A549 (cell line): ENCODE data around the gene SMAD3. TPM values are rescaled to one million over a fixed set of nuclear protein-coding genes. Genes with fewer than 3 reads are reported as not detected.

Experiments
- ATAC-seq, 2 experiments: fragments of 200-7000 bp in 1 of 2; fragments of >200 bp in 1 of 2; cut with Nextera tagmentation in 1 of 2; cut with Tn5 transposase in 1 of 2; 3 replicates each; pipeline versions ENCODE4 v1.8.0 to v1.9.1; 2018 to 2020; ENCODE audit warnings: mild to moderate bottlenecking in 1 of 2, moderate library complexity in 1 of 2
- CTCF ChIA-PET: fragments of 300-600 bp; sonication (Branson Sonifier 250); formaldehyde crosslinking; extraction: SDS; loops from one replicate; lab custom pipeline; 2021; ENCODE audit warnings: antibody characterized with exemption, inconsistent platforms; lab: Yijun Ruan, JAX
- POLR2A ChIA-PET: fragments of 350-600 bp; formaldehyde crosslinking; extraction: SDS; loops from one replicate; lab custom pipeline; 2021; ENCODE audit warnings: antibody characterized with exemption, inconsistent platforms; lab: Yijun Ruan, JAX
- DNase-seq, 2 experiments: peaks; one replicate each; pipeline versions ENCODE4 v3.0.0 to v3.0.0-alpha.2; 2011 to 2016; ENCODE audit warnings: low read depth in 1 of 2, low spot score in 1 of 2
- FAIRE-seq: peaks from 2 replicates; lab custom pipeline; 2011; peaks lifted over from hg19 to GRCh38; lab: Jason Lieb, UNC
- H3K27ac ChIP-seq, 2 experiments: fragments of >200 bp; sonication (Bioruptor Twin); formaldehyde crosslinking; 3 replicates each; pipeline ENCODE4 v1.5.1; 2016 to 2017
- H3K4me1 ChIP-seq: fragments of >200 bp; sonication (Bioruptor Twin); formaldehyde crosslinking; 3 replicates; pipeline ENCODE4 v1.6.1; 2016
- H3K4me2 ChIP-seq: fragments of >200 bp; sonication (Bioruptor Twin); formaldehyde crosslinking; 3 replicates; pipeline ENCODE4 v1.6.1; 2016
- H3K4me3 ChIP-seq: fragments of >200 bp; sonication (Bioruptor Twin); formaldehyde crosslinking; 3 replicates; pipeline ENCODE4 v1.5.1; 2016
- H3K9me3 ChIP-seq: fragments of >200 bp; sonication (Bioruptor Twin); formaldehyde crosslinking; 3 replicates; pipeline ENCODE4 v1.6.1; 2016
- CBX2 ChIP-seq: fragments of 200-600 bp; sonication (generic); IDR thresholded peaks from 2 replicates; pipeline ENCODE4 v1.6.1; 2016; ENCODE audit warnings: low read depth, mild to moderate bottlenecking, borderline replicate concordance
- CEBPB ChIP-seq, 2 experiments: fragments of >200 bp in 1 of 2; sonication (Bioruptor Twin) in 1 of 2; formaldehyde crosslinking in 1 of 2; IDR thresholded peaks; 2 replicates each; pipeline ENCODE4 v1.6.1; 2012 to 2016
- CHD2 ChIP-seq: fragments of 150-350 bp; IDR thresholded peaks from 2 replicates; pipeline ENCODE4 v1.6.1; 2014; ENCODE audit warnings: low read length; ENCODE audit not compliant: partially characterized antibody
- ELK1 ChIP-seq: fragments of 150-350 bp; IDR thresholded peaks from 2 replicates; pipeline ENCODE4 v1.6.1; 2014; ENCODE audit warnings: low read depth, mild to moderate bottlenecking, low read length
- EP300 ChIP-seq, 2 experiments: fragments of >200 bp; sonication (Bioruptor Twin); formaldehyde crosslinking; IDR thresholded peaks; 2 replicates in 1 of 2; 3 replicates in 1 of 2; pipeline ENCODE4 v1.6.1; 2016 to 2017
- FOSB ChIP-seq: fragments of 250-450 bp; sonication (Bioruptor Pico); IDR thresholded peaks from 2 replicates; pipeline ENCODE4 v1.5.0; 2020; ENCODE audit warnings: mild to moderate bottlenecking, moderate library complexity
- FOSL2 ChIP-seq, 2 experiments: fragments of 450-650 bp in 1 of 2; fragments of >200 bp in 1 of 2; sonication (Bioruptor Twin) in 1 of 2; formaldehyde crosslinking; IDR thresholded peaks; 2 replicates each; pipeline versions ENCODE4 v1.5.0 to v1.6.1; 2016 to 2020; ENCODE audit warnings: mild to moderate bottlenecking in 1 of 2, moderate library complexity in 1 of 2
- FOXS1 ChIP-seq: fragments of 250-450 bp; sonication (Bioruptor Pico); IDR thresholded peaks from 2 replicates; pipeline ENCODE4 v1.5.0; 2020; ENCODE audit warnings: mild to moderate bottlenecking, moderate library complexity
- GATA3 ChIP-seq: IDR thresholded peaks from 2 replicates; pipeline ENCODE4 v1.6.1; 2012; ENCODE audit warnings: borderline replicate concordance
- HDAC2 ChIP-seq: fragments of 200-600 bp; sonication (generic); IDR thresholded peaks from 2 replicates; pipeline ENCODE4 v1.6.1; 2016
- HOXA7 ChIP-seq: fragments of 250-450 bp; sonication (Bioruptor Pico); IDR thresholded peaks from 2 replicates; pipeline ENCODE4 v1.5.0; 2020; ENCODE audit warnings: mild to moderate bottlenecking, moderate library complexity
- HOXB5 ChIP-seq: fragments of 250-450 bp; sonication (Bioruptor Pico); IDR thresholded peaks from 2 replicates; pipeline ENCODE4 v1.5.0; 2020; ENCODE audit warnings: mild to moderate bottlenecking, moderate library complexity
- JUNB ChIP-seq: fragments of >200 bp; sonication (Bioruptor Twin); formaldehyde crosslinking; IDR thresholded peaks from 2 replicates; pipeline ENCODE4 v1.6.1; 2016
- KDM1A ChIP-seq: fragments of 200-600 bp; sonication (generic); IDR thresholded peaks from 2 replicates; pipeline ENCODE4 v1.6.1; 2016; ENCODE audit warnings: low read depth, mild to moderate bottlenecking
- MAZ ChIP-seq: fragments of 150-350 bp; IDR thresholded peaks from 2 replicates; pipeline ENCODE4 v1.6.1; 2014; ENCODE audit warnings: antibody characterized with exemption, low read depth, low read length, borderline replicate concordance
- MYC ChIP-seq: IDR thresholded peaks from 2 replicates; pipeline ENCODE4 v1.6.1; 2012; ENCODE audit warnings: mild to moderate bottlenecking, inconsistent platforms, low read length, improper control_type of control experiment, borderline replicate concordance
- PHF8 ChIP-seq: fragments of 200-600 bp; sonication (generic); IDR thresholded peaks from 2 replicates; pipeline ENCODE4 v1.6.1; 2016; ENCODE audit warnings: low read depth, mild to moderate bottlenecking, antibody characterized with exemption, moderate library complexity, borderline replicate concordance
- RAD21 ChIP-seq, 2 experiments: fragments of >200 bp in 1 of 2; sonication (Bioruptor Twin) in 1 of 2; formaldehyde crosslinking in 1 of 2; IDR thresholded peaks in 1 of 2; conservative IDR thresholded peaks in 1 of 2; 2 replicates in 1 of 2; 3 replicates in 1 of 2; pipeline ENCODE4 v1.6.1; 2012 to 2018; ENCODE audit warnings: inconsistent platforms in 1 of 2
- REST ChIP-seq: fragments of 200-600 bp; sonication (generic); IDR thresholded peaks from 2 replicates; pipeline ENCODE4 v1.6.1; 2016; ENCODE audit warnings: antibody characterized with exemption, mild to moderate bottlenecking, moderate library complexity
- RFX5 ChIP-seq: fragments of 450-650 bp; IDR thresholded peaks from 2 replicates; pipeline ENCODE4 v1.7.1; 2014; ENCODE audit warnings: antibody characterized with exemption, mild to moderate bottlenecking, moderate library complexity
- SMC3 ChIP-seq: fragments of >200 bp; sonication (Bioruptor Twin); formaldehyde crosslinking; IDR thresholded peaks from 3 replicates; pipeline ENCODE4 v1.6.1; 2018; ENCODE audit warnings: inconsistent platforms
- SREBF2 ChIP-seq: fragments of 450-650 bp; IDR thresholded peaks from 2 replicates; pipeline ENCODE4 v1.6.1; 2014; ENCODE audit warnings: mild to moderate bottlenecking, moderate library complexity
- TP53 ChIP-seq: fragments of 250-450 bp; sonication (Bioruptor Pico); IDR thresholded peaks from 2 replicates; pipeline ENCODE4 v1.5.0; 2021; ENCODE audit warnings: mild to moderate bottlenecking, moderate library complexity
- ZSCAN20 ChIP-seq: fragments of 250-450 bp; sonication (Bioruptor Pico); IDR thresholded peaks from 2 replicates; pipeline ENCODE4 v1.8.0; 2022; ENCODE audit warnings: mild to moderate bottlenecking, moderate library complexity
- WGBS: methylation state at CpG from one replicate; pipeline ENCODE4 v1.1.6; 2017; ENCODE audit errors: missing lambda C conversion rate; 5-methylcytosine and 5-hydroxymethylcytosine counted together
- polyA plus RNA-seq, 4 experiments: library from polyadenylated mRNA; depleted of rRNA in 3 of 4; stranded (reverse); fragments of >200 nt; fragmentation: RNase III in 1 of 4; extraction: RNeasy Plus Mini Kit Qiagen cat#74134 plus additional on column Dnase treatment in 1 of 4; gene quantifications; 2 replicates in 3 of 4; 3 replicates in 1 of 4; pipeline ENCODE4 v1.2.3, GENCODE V29; 2011 to 2017
- TF ChIP-seq, protein P1 (sequence below): fragments of >200 bp; sonication (Bioruptor Twin); formaldehyde crosslinking; IDR thresholded peaks from 3 replicates; pipeline ENCODE4 v1.6.1; 2016
- TF ChIP-seq, protein P2 (sequence below): IDR thresholded peaks from 2 replicates; pipeline ENCODE4 v1.6.1; 2012
- TF ChIP-seq, protein P3 (sequence below): IDR thresholded peaks from 2 replicates; pipeline ENCODE4 v1.6.1; 2012

SMAD3 gene
- polyA plus RNA-seq, 2 of the 4 experiments (the other 2 are of a cell fraction) = 74.6 to 77.2 TPM

- H3K9me3 ChIP-seq = no peaks in the 10 kb centered on the region
- peak overlapping the region; percentile 0; the same call in 1 of the 3 replicates for H3K4me3 ChIP-seq
- TF ChIP-seq FOXS1 (CRISPR knock-in tag) (no peak), PHF8 (no peak), HOXA7 (CRISPR knock-in tag) (no peak), HDAC2 (no peak), CEBPB (IDR thresholded peaks at IDR 0.05) (peak in 1 of 2 experiments; percentile 80; a peak in 2 of 4 replicates), CBX2 (no peak), KDM1A (no peak), SREBF2 (no peak), RFX5 (no peak), MAZ (no peak), FOSB (0 out of 2 replicates have a peak, but pooled peaks have one; percentile 27), MYC (no peak), HOXB5 (CRISPR knock-in tag) (no peak), FOSL2 (IDR thresholded peaks at IDR 0.05) (no peak), FOSL2 (CRISPR knock-in tag; IDR thresholded peaks at IDR 0.05) (no peak), ZSCAN20 (no peak), JUNB (no peak)
- TF ChIP-seq, protein P1, sequence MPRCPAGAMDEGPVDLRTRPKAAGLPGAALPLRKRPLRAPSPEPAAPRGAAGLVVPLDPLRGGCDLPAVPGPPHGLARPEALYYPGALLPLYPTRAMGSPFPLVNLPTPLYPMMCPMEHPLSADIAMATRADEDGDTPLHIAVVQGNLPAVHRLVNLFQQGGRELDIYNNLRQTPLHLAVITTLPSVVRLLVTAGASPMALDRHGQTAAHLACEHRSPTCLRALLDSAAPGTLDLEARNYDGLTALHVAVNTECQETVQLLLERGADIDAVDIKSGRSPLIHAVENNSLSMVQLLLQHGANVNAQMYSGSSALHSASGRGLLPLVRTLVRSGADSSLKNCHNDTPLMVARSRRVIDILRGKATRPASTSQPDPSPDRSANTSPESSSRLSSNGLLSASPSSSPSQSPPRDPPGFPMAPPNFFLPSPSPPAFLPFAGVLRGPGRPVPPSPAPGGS = no peak
- H3K27ac ChIP-seq = peak overlapping the region; percentile 68 to 82
- no peak for FAIRE-seq
- peaks cover 98% of the 10 kb centered on the region for H3K4me1 ChIP-seq
- POLR2A ChIA-PET = interaction anchor here (0.6 to 1.0 kb wide), 4 partner anchors 11 to 51 kb away, joined by 3 to 4 read pairs (median 3); partner anchors contain the start of gene SMAD3
- DNase-seq = no peak
- WGBS = 40% methylated on average over 7 of the region's 7 CpGs
- CTCF ChIA-PET = interaction anchor here (0.8 to 4.6 kb wide), 8 partner anchors 10 to 214 kb away, joined by 3 to 17 read pairs (median 4); partner anchors contain the start of gene SMAD3
- H3K4me2 ChIP-seq = peak overlapping the region; percentile 69
- ATAC-seq = peak in 1 of 2 experiments; percentile 0; a peak in 1 of 6 replicates
Observed at GRCh38 chr15:67090297-67091070, 25.1 kb downstream of the SMAD3 start.

GRCh38 chr15:67091071-67091979 lies 25.9 kb downstream of the SMAD3 start:
- no peak for FAIRE-seq
- TF ChIP-seq TP53 = no peak
- TF ChIP-seq ELK1 = no peak
- TF ChIP-seq, protein P2, sequence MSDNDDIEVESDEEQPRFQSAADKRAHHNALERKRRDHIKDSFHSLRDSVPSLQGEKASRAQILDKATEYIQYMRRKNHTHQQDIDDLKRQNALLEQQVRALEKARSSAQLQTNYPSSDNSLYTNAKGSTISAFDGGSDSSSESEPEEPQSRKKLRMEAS = peak; percentile 41; the same call in 1 of the 2 replicates
- TF ChIP-seq, protein P3, sequence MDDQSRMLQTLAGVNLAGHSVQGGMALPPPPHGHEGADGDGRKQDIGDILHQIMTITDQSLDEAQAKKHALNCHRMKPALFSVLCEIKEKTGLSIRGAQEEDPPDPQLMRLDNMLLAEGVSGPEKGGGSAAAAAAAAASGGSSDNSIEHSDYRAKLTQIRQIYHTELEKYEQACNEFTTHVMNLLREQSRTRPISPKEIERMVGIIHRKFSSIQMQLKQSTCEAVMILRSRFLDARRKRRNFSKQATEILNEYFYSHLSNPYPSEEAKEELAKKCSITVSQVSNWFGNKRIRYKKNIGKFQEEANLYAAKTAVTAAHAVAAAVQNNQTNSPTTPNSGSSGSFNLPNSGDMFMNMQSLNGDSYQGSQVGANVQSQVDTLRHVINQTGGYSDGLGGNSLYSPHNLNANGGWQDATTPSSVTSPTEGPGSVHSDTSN = peak; percentile 48; the same call in 1 of the 2 replicates
- peak; percentile 74; the same call in 1 of the 2 replicates for TF ChIP-seq GATA3
- TF ChIP-seq REST = no peak
- TF ChIP-seq RAD21 (conservative IDR thresholded peaks at IDR 0.05 in 1 of 2, IDR thresholded peaks at IDR 0.05 in 1 of 2) = peak; percentile 15 to 24; a peak in 1 of 5 replicates
- peak; percentile 71; the same call in 1 of the 2 replicates for TF ChIP-seq JUNB
- no peak for TF ChIP-seq CHD2
- peak in 1 of 2 experiments; percentile 45; a peak in 1 of 5 replicates for TF ChIP-seq EP300 (IDR thresholded peaks at IDR 0.05)
- TF ChIP-seq SMC3 = peak; percentile 32; the same call in 1 of the 3 replicates

More at GRCh38 chr15:67091071-67091979, 25.9 kb downstream of the SMAD3 start:
- WGBS = 17% methylated on average over 14 of the region's 14 CpGs
- Histone ChIP-seq H3K4me2 (peak overlapping the region; percentile 69), H3K9me3 (no peaks in the 10 kb centered on the region), H3K27ac (peak overlapping the region; percentile 68 to 82), H3K4me1 (peaks cover 98% of the 10 kb centered on the region), H3K4me3 (peak overlapping the region; percentile 0; the same call in 1 of the 3 replicates)
- CTCF ChIA-PET = interaction anchor here (0.6 to 4.6 kb wide), 11 partner anchors 9 to 145 kb away, joined by 3 to 20 read pairs (median 4); partner anchors contain the start of gene SMAD3
- ATAC-seq = peak; percentile 65 to 69
- peak; percentile 85 to 89 for DNase-seq
- POLR2A ChIA-PET = interaction anchor here (1.0 kb wide), 1 partner anchor 20 kb away, joined by 3 read pairs; no protein-coding TSS in a partner anchor
